ELR (cell line): ENCODE measurements around the gene FSIP1.

Source experiments
- DNase-seq: peaks from one replicate; pipeline ENCODE4 v3.0.0-alpha.2; 2015; ENCODE audit warnings: low read depth

Gene FSIP1

DNA sequence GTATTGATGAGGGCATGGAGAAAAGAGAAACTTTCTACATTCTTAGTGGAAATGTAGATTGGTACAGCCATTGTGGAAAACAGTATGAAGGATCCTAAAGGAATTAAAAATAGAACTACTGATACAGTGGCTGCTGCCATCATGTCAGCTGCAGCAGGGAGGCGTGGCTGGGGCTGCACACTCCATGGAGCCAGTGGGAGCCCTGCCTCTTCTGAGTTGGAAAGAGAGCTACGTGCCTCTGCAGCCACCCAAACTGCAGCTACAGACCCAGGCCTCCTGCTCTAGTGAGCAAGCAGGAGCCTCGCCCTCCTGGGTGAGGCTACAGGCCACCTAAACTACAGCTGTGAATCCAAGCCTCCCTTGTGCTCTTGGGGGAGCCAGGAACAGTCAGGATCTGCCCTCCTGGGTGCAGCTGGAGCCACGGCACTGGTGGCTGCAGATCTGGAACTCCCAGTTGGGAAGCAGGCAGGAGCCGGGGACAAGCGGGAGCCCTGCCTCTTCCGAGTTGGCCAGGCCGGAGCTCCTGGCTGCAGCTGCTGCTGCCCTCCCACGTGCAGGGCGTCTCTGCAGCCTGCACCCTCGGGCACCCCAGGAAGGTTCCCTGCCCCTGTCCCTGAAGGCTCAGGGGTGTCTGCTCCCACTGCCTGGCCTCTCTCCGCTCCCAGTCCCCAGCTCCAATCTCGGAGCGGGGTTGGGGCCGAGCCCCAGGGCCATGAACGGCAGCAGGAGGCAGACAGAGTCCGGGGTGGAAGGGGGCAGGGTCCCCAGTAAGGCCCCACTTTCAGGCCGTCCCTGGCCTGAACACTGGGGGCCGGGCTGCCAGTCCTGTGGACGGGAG is 137.3 kb downstream of the FSIP1 start:
- no peak for DNase-seq

DNA sequence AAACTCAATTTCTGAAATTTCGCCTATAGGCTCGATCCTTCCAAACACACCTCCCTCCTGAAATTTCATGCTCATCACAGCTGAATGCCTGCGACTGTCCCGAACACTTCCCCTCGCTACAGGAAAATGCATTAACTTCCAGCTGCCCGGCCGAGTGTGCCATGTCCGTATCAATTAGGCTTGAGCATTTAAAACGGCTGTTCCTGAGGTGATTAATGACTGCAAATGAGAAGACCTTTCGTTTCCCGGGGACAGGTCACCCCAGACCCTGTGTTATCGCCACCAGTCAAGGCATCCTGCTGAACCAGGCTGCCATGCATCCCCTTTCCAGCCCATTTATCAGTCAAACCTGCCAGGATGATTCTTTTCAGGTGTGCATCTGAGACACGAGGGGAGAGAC is 138.5 kb downstream of the FSIP1 start:
- no peak for DNase-seq

DNA sequence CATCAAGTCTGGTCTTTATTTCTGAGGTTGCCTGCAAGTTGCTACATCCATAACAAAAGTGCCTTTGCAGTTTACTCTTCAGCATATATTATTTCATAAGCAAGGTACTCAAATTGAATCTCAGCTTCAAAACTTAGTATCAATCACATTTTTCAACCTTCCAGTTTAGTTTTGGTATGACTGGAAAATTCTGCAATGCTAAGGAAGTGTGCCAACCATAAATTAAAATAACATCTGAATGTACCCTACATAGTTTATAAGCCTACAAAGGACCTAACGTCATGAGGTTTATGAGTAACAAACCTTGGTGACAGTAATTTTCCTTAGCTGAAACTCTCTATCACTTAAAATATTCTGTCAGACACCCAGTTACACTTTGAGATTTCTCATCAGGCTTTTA is 138.9 kb downstream of the FSIP1 start:
- no peak for DNase-seq

DNA sequence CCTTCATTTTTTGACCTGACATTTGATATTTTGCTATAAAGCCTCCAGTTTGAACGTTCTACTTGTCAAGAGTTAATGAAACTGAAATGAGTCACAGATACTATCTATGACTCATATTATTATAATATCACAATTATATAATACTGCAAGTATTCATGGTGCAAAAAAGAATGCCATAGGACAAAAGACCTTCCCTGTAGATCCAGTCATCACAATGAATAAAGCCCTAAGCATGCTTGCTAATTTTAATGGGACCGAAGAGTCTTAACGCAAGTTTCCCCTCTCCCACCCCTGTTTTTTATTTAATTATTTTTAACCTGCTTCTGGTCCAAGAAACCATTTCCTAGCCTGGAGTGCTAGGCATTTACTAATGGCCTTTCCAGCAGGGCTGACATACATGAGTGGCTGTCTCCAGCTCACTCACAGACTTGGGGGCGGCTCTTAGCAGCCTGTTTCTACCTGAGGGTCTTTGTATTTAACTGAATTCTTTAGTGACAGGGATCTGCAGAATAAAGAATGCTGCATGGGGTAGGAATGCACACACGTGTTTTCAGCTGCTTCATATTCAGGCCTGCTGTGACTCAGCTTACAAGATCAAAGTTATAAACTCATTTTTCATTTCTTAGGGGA is 140.5 kb downstream of the FSIP1 start:
- peak; percentile 86 for DNase-seq

DNA sequence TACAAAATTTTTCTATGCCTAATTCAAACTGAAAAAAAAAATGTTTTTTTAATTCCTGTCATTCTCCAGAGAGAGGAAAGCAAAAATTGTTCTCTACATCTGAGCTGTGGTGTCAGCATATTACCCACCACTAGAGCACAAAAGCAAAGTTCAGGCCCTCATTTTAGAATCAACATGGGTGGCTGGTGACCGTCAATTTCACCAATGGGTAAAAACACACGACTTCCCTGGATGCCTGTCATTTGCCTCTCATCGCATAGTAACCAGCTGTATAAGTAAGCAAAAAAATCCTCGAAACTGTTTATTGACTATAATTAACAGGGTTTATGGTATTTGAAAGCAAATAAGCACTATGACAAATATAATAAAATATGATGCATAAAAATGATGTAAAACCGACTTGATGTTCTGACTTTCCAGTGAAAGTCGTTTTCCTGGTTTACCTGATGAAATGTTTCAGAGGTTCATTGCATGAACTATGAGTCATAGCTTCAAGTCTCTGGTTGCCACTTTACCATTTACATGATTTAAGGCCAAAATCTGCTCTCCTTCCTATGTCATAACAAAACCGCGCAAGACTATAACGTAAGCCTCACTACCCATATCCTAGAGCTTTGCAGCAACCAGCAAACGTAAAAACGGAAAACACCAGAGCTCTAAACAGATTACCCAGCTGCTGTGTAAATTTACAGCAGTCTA is 141.3 kb downstream of the FSIP1 start:
- peak; percentile 59 for DNase-seq

DNA sequence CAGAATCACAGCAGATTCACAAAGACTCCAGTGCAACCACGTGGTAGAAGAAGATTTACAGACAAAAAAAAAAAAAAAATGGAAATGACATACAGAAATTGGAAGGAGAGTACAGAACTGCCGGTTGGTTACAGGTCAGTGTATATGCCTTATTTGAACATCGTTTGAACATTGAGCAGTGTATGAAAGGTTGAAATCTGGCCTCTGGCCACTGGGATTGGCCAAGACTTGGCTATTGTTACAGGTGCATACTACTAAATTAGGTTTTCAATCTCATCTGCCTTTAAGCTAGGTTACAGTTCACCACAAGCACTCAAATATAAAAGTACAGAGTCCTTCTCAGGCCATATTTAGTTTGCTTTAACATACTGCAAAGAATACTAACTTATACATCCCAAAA is 142.0 kb downstream of the FSIP1 start:
- no peak for DNase-seq

DNA sequence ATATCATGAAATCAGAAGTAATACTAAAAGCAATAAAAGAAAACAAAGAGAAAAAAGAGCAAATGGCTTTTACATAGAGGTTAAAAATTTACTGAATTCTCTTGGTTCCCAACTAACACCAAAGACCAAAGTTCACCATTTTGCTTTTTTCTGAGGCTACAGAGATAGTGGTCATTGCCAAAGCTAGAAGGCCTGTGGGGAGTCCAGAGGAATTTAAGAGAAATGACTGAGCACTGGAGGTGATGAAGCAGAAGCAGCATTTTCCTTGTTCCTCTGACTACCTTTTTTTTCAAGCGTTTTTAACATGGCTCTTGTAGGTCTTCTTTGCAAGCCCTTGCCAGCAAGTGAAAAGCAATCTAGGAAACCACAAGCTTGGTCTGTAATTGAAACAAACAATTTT is 143.6 kb downstream of the FSIP1 start:
- DNase-seq, result no peak

DNA sequence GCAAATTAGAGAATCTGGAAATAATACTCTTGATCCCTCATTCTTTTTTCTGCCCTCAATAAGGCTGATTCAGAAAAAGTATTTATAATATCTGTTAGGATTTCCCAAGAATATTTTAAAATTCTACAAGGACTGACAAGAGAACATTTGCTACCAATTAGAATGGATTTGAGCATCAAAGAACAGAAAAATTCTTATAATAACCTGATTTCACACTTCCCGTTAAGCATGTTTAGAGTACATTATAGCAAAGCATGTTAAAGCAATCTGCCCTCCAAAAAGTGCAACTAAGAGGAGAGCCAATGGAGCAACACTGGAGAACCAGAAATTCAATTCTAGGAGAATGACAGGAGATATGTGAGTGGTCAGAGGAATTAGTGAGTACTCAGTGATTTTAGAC is 144.6 kb downstream of the FSIP1 start:
- no peak for DNase-seq

DNA sequence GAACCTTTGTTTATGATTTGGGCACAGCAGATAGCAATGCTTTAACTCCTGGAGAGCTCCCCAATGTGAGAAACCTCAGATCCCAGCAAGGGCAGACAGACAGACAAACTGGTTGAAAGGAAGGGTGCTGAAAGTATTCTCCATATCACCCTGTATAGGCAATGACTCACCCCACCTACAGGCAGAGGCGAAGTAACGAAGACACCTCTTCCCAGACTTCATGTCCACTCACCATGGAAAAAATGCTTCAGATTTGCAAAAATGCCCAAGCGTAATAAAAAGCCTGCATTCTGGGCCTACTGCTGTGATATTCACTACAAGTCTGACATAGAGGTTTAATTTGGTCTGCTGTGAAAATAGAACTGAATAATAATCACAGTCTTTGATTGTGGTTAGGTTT is 151.3 kb downstream of the FSIP1 start:
- peak; percentile 55 for DNase-seq

DNA sequence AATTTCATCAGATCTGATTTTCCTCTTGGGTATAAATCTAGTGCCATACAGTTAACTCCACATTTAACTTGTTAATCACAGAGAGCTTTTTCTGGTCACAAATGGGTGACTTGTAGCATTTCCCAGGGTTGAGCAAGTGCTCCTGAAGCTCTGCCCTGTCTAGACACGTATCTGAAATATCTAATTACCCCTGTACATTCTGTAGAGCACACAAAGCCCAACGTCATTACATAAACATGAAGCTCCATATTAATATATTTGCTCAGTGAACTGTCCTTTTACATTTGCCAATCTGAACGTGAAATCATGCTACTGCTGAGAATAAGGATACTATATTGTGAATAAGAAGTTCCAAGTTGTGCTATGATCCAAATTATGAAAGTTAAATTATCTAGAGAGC is 152.7 kb downstream of the FSIP1 start:
- DNase-seq, result no peak

DNA sequence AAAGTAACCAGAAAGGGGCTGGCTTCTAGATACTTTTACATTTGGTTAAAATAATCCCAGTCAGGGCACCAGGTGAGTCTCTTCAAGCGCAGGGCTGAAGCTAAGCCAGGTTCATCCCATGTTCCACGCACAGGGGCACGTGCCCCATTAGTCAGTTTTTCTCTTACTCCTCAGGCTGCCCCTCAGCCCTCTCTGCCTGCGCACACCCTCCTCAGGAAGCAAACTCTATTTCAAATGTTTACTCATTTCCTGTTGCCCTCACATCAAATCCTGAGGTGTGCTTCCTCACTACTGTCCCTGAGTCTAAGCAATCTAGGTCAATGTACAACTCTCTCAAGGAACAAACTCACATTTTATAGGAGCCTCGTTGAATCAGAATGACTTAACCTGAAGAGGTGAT is 153.3 kb downstream of the FSIP1 start:
- peak; percentile 87 for DNase-seq

DNA sequence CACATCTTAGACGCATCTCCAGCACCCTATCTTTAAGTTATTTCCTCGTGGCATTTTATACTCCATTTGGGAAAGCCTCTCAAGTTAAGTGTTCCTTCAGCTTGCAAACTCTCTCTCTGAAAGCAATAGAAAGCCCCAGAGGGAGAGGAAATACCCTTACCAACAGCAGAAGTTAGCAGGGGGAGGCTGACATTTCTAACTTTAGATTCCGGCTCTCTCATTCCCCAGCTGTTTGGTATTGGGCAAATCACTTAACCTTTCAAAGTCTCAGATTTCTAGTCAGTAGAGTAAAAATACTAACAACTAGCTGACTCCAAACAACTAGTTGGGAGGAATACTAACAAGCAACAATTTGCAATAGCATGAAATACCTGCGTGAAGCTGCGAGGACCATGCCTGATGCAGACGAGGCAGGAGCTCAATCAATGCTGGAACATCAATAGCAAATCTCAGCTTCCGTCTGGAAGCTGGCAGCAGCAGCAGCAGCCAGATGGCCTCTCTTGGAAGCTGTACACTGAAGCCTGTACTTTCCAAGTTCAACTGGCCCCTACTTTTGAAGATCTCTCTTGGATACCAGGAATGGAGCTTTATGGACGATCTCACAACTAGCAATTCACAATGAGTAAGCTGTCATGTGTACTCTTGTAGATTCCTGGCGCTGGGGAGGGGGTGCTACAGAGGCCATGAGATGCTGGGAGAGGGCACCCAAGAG is 153.9 kb downstream of the FSIP1 start:
- DNase-seq, result no peak

DNA sequence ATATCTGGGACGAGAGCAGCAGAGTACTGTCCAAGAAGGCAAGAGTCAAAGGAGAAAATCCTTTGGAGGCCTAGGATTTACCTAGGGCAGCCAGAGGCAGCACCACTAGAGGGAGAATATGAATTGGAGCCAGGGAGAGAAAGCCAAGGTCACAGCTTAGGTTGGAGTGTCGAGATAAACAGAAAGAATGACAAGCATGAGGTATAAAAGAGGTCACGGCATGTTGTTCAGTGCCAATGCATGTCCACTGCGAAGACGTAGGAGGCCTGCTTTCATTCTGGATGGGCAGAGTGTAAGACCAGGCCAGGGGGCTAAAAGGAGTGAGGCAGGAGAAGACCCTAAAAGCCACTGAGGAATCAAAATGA is 154.5 kb downstream of the FSIP1 start:
- DNase-seq, result peak; percentile 19

DNA sequence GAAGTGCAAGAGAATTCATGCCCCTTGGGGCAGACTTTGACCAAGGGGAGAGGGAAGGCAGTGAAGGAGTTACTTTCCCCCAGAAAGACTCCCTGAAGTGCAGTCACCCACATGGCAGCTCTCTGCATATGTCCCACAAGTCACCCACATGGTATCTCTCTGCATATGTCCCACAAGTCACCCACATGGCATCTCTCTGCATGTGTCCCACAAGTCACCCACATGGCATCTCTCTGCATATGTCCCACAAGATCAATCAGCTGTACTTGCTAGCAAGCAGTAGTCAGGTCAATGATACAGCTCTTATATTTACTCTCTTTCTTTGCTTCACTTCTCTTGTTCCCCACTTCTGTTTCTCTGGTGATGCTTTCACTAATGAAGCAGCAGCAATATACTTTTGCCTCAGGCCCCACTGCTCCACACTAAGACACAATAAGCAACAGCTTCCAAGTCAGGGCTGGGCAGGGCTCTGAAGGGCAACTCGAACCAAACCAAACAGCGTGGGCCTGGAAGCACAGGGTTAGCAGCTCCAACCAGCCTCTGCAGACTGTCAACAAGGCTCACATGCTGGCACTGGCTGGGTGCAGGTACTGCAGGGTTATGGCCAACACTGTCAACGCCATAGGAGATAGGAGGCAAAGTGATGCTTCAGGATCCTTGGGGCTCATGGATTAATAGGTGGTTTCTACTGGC is 155.0 kb downstream of the FSIP1 start:
- no peak for DNase-seq

DNA sequence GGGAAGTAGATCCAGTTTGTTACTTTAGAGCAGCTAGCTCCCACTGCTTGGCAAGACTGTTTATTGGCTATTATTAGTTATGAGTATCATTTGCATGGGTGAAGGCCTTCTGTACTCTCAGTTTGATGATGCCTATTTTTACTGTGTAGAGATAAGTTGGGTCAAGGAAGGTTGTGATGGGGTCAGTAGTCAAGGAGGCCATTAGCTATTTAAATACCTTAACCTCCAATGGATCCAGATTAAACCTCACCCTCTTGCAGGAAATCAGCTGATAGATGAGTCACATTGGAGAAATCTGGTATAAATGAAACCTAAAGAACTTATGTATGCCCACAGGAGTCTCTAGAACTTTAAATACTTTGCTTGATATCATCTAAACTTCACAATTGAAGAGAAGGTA is 156.8 kb downstream of the FSIP1 start:
- peak; percentile 57 for DNase-seq

DNA sequence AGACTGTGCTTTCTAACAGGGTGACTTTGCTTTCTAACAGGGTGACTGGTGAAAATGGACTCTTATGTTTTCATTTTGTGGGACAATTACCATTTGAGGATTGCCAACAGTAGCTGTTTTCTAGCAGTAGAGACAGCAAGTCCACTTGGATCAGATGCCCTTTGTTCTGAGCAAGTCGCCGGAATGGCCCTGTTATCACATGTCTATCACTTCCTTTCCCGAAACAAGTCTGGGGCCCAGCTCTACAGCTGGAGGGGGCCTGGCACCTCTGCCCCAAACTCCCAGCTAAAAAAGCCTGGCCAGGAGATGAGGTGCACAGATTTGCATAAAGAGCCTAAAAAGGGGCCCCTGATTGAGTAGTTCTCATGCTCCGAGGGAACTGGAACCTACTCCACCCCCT is 157.2 kb downstream of the FSIP1 start:
- DNase-seq, result no peak

DNA sequence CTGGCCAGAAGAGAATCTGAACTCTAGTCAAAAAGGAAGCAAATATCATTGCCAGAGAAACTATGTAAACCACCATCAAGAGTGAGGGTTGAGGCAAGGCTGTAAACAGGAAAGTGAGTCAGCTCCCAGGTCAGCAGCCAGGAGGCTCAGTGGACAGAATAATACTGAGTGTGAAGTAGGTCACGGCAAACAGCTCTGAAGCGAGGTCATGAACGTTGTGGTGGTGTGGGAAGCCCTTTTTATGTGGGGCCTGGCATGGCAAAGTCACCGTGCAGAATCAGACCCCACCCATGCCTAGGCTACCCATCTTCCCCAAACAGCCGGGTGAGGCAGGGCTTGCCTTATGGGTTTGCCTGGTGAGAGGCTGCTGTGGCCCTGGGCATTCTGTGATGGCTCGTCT is 157.8 kb downstream of the FSIP1 start:
- DNase-seq, result peak; percentile 93

DNA sequence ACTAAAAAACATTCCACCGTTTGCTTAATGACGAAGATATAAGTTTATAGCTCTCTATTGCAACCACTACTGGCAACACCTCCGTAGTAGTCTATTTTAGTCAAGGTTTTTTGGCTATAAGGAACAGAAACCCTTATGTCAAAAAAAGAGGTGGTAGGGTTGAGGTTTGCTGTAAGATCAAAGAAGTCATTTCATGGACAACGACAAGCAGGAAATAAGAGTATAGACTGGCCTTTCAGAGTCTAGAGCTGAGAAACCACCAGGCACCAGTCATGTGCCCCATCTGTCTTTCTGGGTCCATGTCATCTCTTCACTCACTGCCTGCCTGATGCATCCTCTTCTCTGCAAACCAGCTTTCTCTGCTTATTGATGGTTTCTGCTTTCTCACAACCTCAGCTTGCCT is 159.1 kb downstream of the FSIP1 start:
- DNase-seq, result no peak

DNA sequence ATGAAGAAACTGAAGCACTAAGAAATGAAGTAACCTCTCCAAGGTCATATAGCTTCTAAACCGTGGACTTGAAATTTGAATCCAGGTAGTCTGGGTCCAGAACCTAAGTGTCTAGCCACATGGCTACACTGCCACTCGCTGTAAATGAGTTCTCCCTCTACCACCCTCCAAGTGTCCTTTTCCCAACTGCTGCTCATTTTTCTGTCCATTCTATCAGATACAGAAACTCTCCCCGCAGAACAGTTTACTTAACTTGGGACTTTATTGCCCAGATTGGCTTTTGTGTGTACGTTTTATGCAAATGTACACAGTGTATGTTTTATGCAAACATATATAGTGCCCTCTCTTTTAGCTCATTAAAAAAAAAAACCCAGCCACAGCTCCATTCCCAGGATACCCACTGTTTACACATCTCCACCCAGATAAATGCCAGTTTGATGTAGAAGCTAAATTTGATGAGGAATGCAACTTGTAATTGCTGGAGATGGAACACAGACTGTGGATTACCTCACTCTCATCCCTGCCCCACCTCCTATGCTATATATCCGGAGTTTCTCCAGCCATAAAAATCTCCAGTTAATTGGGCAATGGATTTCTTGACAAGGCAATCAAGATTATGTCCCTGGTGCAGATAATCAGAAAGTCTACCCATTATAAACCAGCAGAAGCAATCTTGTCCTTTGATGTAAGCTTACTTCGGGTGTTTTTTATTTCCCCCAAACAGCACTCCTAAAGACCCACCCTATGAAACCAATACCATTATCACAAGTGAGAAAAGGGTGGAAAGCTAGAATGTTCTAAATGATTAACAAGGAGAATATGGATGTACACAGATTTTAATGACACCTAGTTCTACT is 159.8 kb downstream of the FSIP1 start:
- no peak for DNase-seq

DNA sequence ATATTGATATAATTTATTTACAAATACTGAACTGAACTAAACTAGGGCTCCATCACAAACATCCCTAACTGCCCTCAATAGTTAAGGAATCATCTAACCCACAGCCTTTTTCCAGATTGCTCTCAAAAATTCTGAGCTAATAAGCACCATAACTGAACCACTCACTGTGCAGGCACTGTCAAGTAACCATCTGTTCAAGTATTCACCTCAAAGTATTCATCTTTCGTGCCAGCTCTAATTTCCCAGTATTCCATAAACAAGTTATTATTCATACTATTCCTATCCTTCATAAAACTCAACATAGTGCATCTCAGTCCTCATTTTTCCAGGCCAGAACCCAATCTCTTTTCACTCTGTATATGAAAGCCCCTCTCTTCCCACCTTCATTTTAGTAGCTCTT is 160.7 kb downstream of the FSIP1 start:
- DNase-seq, result no peak

DNA sequence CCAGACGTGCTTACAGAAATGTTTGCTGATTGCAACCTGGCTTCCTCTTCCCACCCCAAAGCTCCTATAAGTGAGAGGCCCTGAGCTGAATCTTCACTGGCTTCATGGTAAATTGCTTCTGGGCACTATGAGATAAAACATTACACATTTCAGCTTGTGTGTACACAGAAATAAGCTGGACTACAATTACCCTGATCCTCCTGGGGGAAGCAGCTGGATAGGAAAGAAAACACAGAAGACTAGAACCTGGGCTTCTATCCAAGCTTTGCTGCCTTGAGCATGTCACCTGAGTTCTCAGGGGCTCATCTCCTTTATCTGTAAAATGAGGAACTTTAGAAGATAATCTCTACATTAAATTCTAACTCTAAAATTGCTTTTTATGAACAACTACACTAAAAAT is 161.4 kb downstream of the FSIP1 start:
- DNase-seq, result no peak
